Gastroesophageal sphincter (tissue), 3 donors: ENCODE measurements around the gene SRRM1.

ENCODE experiments used
- EP300 ChIP-seq: sonication (generic); formaldehyde crosslinking; IDR thresholded peaks from one replicate; pipeline ENCODE4 v1.6.1; 2017; ENCODE audit warnings: antibody characterized with exemption, mild to moderate bottlenecking
- POLR2A ChIP-seq, 2 donors: fragments of 450-650 bp; IDR thresholded peaks; one replicate each; pipeline ENCODE4 v1.6.1; 2017; ENCODE audit warnings: antibody characterized with exemption in 2 of 2, mild to moderate bottlenecking in 2 of 2, moderate library complexity in 1 of 2
- POLR2AphosphoS5 ChIP-seq: sonication (generic); formaldehyde crosslinking; IDR thresholded peaks from one replicate; pipeline ENCODE4 v1.6.1; 2017; ENCODE audit warnings: antibody characterized with exemption
- TF ChIP-seq, protein P1 (sequence below), 4 experiments: fragments of 200-600 bp in 2 of 4; fragments of 450-650 bp in 2 of 4; sonication (generic) in 1 of 4; IDR thresholded peaks; one replicate each; pipeline ENCODE4 v1.5.1; 2017 to 2019; ENCODE audit warnings: antibody characterized with exemption in 4 of 4, mild to moderate bottlenecking in 2 of 4, moderate library complexity in 2 of 4

DNA sequence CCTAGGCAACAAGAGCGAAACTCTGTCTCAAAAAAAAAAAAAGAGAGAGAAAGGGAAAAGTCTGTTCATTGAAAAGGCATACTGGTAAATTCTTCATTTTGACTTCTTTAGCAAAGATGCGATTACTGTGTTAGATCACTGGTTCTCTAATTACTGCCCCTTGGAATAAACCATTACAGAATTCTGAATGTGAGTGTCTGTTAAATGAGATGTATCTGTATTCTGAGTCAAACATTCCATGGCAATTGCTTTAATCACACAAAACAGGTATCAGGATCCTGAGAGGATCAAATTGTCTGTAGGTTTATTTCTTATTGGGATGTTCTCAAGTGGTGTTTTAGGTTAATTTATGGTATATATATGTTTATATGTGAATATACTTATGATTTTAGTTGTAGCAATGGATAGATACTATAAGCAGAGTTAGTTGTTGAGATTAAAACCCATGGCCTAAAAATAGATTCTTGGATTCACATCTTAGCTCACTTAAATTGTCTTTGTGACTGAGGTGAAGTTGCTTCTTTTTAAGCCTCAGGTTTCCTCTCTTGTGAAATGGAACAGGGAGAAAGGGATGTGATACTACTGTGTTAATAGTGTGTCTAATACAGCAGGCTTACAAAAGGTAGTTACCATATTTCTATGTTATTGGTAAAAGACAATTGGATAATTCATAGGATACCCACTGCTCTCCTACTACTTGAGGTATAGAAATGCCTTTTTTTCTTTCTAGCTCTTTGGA, 16.2 kb downstream of the SRRM1 start:
- TF ChIP-seq EP300 (no peak), POLR2AphosphoS5 (no peak), POLR2A (IDR thresholded peaks at IDR 0.05) (no peak)
- TF ChIP-seq, protein P1, sequence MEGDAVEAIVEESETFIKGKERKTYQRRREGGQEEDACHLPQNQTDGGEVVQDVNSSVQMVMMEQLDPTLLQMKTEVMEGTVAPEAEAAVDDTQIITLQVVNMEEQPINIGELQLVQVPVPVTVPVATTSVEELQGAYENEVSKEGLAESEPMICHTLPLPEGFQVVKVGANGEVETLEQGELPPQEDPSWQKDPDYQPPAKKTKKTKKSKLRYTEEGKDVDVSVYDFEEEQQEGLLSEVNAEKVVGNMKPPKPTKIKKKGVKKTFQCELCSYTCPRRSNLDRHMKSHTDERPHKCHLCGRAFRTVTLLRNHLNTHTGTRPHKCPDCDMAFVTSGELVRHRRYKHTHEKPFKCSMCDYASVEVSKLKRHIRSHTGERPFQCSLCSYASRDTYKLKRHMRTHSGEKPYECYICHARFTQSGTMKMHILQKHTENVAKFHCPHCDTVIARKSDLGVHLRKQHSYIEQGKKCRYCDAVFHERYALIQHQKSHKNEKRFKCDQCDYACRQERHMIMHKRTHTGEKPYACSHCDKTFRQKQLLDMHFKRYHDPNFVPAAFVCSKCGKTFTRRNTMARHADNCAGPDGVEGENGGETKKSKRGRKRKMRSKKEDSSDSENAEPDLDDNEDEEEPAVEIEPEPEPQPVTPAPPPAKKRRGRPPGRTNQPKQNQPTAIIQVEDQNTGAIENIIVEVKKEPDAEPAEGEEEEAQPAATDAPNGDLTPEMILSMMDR (IDR thresholded peaks at IDR 0.05) = no peak
